ENCODE measurements around the gene DPP6. TPM values are rescaled to one million over a fixed set of nuclear protein-coding genes. Genes with fewer than 3 reads are reported as not detected.

The DPP6 gene
- total RNA-seq, 4 donors from 2014 or later = 0.38 TPM; not detected in 2

- Histone ChIP-seq H3K9me3 (no peaks in the 10 kb centered on the region), H3K27ac (no peak overlapping the region), H3K27me3 (peaks cover 0 to 34% (median 3%) of the 10 kb centered on the region in 4 donors), H3K4me1 (peaks cover 4 to 15% (median 6%) of the 10 kb centered on the region in 3 donors), H3K4me3 (no peak overlapping the region), H3K36me3 (no peaks in the 10 kb centered on the region)
- intact Hi-C loops (cut with DNase I) = no loop called here
- 82 to 84% methylated on average over 9 to 12 of the region's 13 CpGs for WGBS, 2 donors
- no peak for DNase-seq
- TF ChIP-seq CTCF (IDR thresholded peaks at IDR 0.05) (no peak), POLR2A (IDR thresholded peaks at IDR 0.05) (no peak)
Measured at GRCh38 chr7:154916856-154917807, 864.9 kb downstream of the DPP6 start.

- TF ChIP-seq POLR2A (IDR thresholded peaks at IDR 0.05) (no peak), CTCF (IDR thresholded peaks at IDR 0.05) (no peak)
- Histone ChIP-seq H3K36me3 (no peaks in the 10 kb centered on the region), H3K9me3 (no peaks in the 10 kb centered on the region), H3K27me3 (peaks cover 0 to 34% (median 3%) of the 10 kb centered on the region in 4 donors), H3K27ac (no peak overlapping the region), H3K4me1 (peaks cover 4 to 15% (median 6%) of the 10 kb centered on the region in 3 donors), H3K4me3 (no peak overlapping the region)
- DNase-seq = no peak
- WGBS, 2 donors = 46% methylated on average over 4 of the region's 7 CpGs; no CpG with 5 or more reads in 1 of the 2 donors
- intact Hi-C loops (cut with DNase I) = no loop called here
Measured at GRCh38 chr7:154917808-154918160, 865.6 kb downstream of the DPP6 start.

DNA sequence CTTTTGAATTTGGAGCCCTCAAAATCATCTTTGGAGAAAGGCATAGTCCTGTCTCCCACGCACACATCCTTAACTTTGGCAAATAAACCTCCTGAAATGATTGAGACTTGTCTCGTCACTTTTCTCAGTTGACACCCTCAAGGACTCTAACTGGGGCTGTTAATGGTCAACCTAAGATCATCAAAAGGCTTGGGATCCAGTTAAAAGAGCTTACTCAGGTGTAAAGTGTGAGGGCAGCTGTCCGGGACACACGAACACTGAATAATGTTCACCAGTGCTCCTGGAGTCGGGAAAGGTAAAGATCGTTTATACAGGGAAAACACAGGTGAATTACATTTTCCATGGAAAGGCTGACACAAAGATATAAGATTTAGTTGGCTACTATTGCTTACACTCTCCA lies 866.1 kb downstream of the DPP6 start:
- H3K4me3 ChIP-seq = no peak overlapping the region
- no peak for DNase-seq
- H3K27me3 ChIP-seq = peaks cover 0 to 34% (median 3%) of the 10 kb centered on the region in 4 donors
- no peak overlapping the region for H3K27ac ChIP-seq
- intact Hi-C loops (cut with DNase I) = no loop called here
- H3K4me1 ChIP-seq = peaks cover 4 to 15% (median 6%) of the 10 kb centered on the region in 3 donors
- TF ChIP-seq POLR2A (IDR thresholded peaks at IDR 0.05) (no peak), CTCF (IDR thresholded peaks at IDR 0.05) (no peak)
- 68 to 76% methylated on average over 4 to 6 of the region's 6 CpGs for WGBS, 2 donors
- H3K9me3 ChIP-seq = no peaks in the 10 kb centered on the region
- no peaks in the 10 kb centered on the region for H3K36me3 ChIP-seq

DNA sequence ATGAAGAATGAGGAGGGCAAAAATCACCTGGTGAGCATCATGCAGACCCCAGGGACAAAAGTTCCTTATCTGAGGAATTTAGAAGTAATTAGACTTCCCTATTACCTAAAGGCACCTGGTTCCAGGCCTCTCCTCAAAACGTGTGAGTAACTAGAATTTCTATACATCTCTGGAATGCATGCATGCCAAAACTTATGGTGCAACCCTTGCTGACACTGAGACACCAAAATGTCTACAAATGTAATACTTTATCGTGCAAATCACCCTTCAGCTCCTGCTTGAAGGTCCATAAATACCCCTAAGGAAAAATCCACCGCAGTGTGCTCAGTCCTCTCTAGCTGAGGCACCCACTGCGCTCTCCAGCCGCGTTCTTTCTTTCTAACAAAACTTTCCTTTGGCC lies 866.5 kb downstream of the DPP6 start:
- Histone ChIP-seq H3K27ac (no peak overlapping the region), H3K36me3 (no peaks in the 10 kb centered on the region), H3K27me3 (peaks cover 0 to 34% (median 3%) of the 10 kb centered on the region in 4 donors), H3K9me3 (no peaks in the 10 kb centered on the region), H3K4me1 (peaks cover 4 to 12% (median 6%) of the 10 kb centered on the region in 3 donors), H3K4me3 (no peak overlapping the region)
- intact Hi-C loops (cut with DNase I) = no loop called here
- no peak for TF ChIP-seq POLR2A (IDR thresholded peaks at IDR 0.05)
- no peak for TF ChIP-seq CTCF (IDR thresholded peaks at IDR 0.05)
- 52 to 79% methylated on average over 3 to 6 of the region's 6 CpGs for WGBS, 2 donors
- DNase-seq = no peak
